K562 treated with DMSO at 1 percent for 24 hours (cell line): ENCODE measurements around the gene F11. TPM values are rescaled to one million over a fixed set of nuclear protein-coding genes. Genes with fewer than 3 reads are reported as not detected.

Source experiments
- total RNA-seq: library from RNA; unstranded; fragments of 300-600 nt; gene quantifications from 2 replicates; pipeline ENCODE4 v1.2.3, GENCODE V29; 2022; ENCODE audit warnings: low read depth; ENCODE audit not compliant: insufficient read depth

F11 gene
- total RNA-seq, result not detected in 2 replicates

DNA sequence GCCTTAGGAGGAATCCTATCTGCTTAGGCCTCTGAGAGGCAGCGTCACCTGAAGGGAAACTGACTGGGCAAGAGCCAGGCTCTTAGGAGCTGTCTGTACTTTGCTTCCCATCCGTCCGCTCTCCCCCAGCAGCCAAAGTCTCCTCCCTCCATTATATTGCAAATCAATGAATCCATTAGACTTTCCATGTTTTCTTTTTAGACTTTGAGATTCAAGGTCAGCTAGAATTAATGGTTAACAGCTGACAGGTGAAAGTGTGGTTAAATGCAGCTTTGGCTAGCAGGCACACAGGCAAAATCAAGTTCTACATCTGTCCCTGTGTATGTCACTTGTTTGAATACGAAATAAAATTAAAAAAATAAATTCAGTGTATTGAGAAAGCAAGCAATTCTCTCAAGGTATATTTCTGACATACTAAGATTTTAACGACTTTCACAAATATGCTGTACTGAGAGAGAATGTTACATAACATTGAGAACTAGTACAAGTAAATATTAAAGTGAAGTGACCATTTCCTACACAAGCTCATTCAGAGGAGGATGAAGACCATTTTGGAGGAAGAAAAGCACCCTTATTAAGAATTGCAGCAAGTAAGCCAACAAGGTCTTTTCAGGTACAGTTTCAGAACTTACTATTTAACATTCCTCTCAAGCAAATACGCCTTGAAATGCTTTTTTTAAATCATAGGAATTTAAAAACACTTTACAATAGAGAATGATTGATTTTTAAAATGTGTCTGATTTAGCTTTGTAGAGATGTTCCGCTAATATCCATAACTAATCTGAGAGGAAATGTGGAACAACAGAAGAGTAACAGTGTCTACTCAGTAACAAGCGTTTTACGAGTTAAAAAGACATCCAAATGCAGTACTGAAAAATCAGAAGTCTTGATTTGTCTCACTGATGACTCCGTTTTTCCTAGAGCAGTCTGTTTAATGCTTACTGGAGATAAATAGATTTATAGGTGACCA is at the start of gene F11:
Gene F11, plus strand, starts transcription at position 507 of the 970 bp plus-strand sequence. CDS start 948 bp downstream, outside the sequence.

GRCh38 chr4:186227221-186227620 is 38.8 kb upstream of the F11 start, which contains the start of gene KLKB1:
Gene KLKB1 (plus strand): TSS chr4:186227507. CDS start chr4:186228196, 689 bp downstream.

Other genes starting within 250 kb of the F11 start
- gene TLR3, start 197.0 kb upstream of the F11 start, total RNA-seq, result not detected in 2 replicates
- gene FAM149A, start 161.5 kb upstream of the F11 start, total RNA-seq, result not detected in 2 replicates
- 6.5 and 7.4 TPM in 2 replicates for gene CYP4V2, start 74.6 kb upstream of the F11 start, total RNA-seq
- not detected in 2 replicates for gene KLKB1, start 38.7 kb upstream of the F11 start, total RNA-seq